H9 (cell line): ENCODE measurements around the gene STX8. TPM values are rescaled to one million over a fixed set of nuclear protein-coding genes. Genes with fewer than 3 reads are reported as not detected.

Experiments used
- DNase-seq: peaks from one replicate; pipeline ENCODE4 v3.0.0-alpha.2; 2017
- H2AFZ ChIP-seq: one replicate; pipeline ENCODE4 v1.6.1; 2013; ENCODE audit warnings: mild to moderate bottlenecking, low read length, control low read depth, moderate library complexity
- H2AK5ac ChIP-seq: 2 replicates; pipeline ENCODE4 v1.6.1; 2013; ENCODE audit warnings: low read length, control low read depth, mixed read lengths; ENCODE audit not compliant: insufficient read length
- H2BK120ac ChIP-seq: one replicate; pipeline ENCODE4 v1.6.1; 2013; ENCODE audit warnings: low read depth, mild to moderate bottlenecking, low read length, control low read depth, inconsistent platforms; ENCODE audit not compliant: poor library complexity, severe bottlenecking
- H2BK12ac ChIP-seq: 2 replicates; pipeline ENCODE4 v1.6.1; 2013; ENCODE audit warnings: low read length, control low read depth, mixed read lengths, low read depth; ENCODE audit not compliant: insufficient read length
- H2BK15ac ChIP-seq: 2 replicates; pipeline ENCODE4 v1.6.1; 2013; ENCODE audit warnings: low read depth, low read length, control low read depth
- H2BK20ac ChIP-seq: one replicate; pipeline ENCODE4 v1.6.1; 2013; ENCODE audit warnings: low read depth, mild to moderate bottlenecking, low read length, control low read depth, inconsistent platforms; ENCODE audit not compliant: poor library complexity, severe bottlenecking
- H2BK5ac ChIP-seq: 2 replicates; pipeline ENCODE4 v1.6.1; 2013; ENCODE audit warnings: low read length, control low read depth, mixed read lengths; ENCODE audit not compliant: insufficient read length
- H3K14ac ChIP-seq: 2 replicates; pipeline ENCODE4 v1.6.1; 2013; ENCODE audit warnings: low read length, control low read depth; ENCODE audit not compliant: insufficient read depth
- H3K18ac ChIP-seq: 2 replicates; pipeline ENCODE4 v1.6.1; 2013; ENCODE audit warnings: low read depth, mild to moderate bottlenecking, mixed read lengths, low read length, control low read depth; ENCODE audit not compliant: insufficient read length
- H3K23ac ChIP-seq: 2 replicates; pipeline ENCODE4 v1.6.1; 2013; ENCODE audit warnings: low read length, control low read depth, mixed read lengths, low read depth; ENCODE audit not compliant: insufficient read length
- H3K23me2 ChIP-seq: 2 replicates; pipeline ENCODE4 v1.6.1; 2013; ENCODE audit warnings: low read depth, mild to moderate bottlenecking, mixed read lengths, low read length, control low read depth; ENCODE audit not compliant: insufficient read length, poor library complexity, severe bottlenecking
- H3K27ac ChIP-seq: 2 replicates; pipeline ENCODE4 v1.5.1; 2013; ENCODE audit warnings: low read length, control low read depth, mixed read lengths, low read depth; ENCODE audit not compliant: insufficient read length
- H3K27me3 ChIP-seq: 2 replicates; pipeline ENCODE4 v1.6.1; 2013; ENCODE audit warnings: low read length, control low read depth, inconsistent platforms; ENCODE audit not compliant: insufficient read depth
- H3K4ac ChIP-seq: 2 replicates; pipeline ENCODE4 v1.6.1; 2013; ENCODE audit warnings: low read depth, mild to moderate bottlenecking, control low read depth, inconsistent platforms, low read length, moderate library complexity
- H3K4me1 ChIP-seq: 2 replicates; pipeline ENCODE4 v1.6.1; 2013; ENCODE audit warnings: low read length, control low read depth, inconsistent platforms; ENCODE audit not compliant: insufficient read depth
- H3K4me2 ChIP-seq: 2 replicates; pipeline ENCODE4 v1.6.1; 2013; ENCODE audit warnings: low read length, control low read depth, mixed read lengths; ENCODE audit not compliant: insufficient read length, insufficient read depth
- H3K56ac ChIP-seq: 2 replicates; pipeline ENCODE4 v1.6.1; 2013; ENCODE audit warnings: low read depth, mild to moderate bottlenecking, mixed read lengths, low read length, control low read depth; ENCODE audit not compliant: insufficient read length
- H3K79me1 ChIP-seq: 2 replicates; pipeline ENCODE4 v1.6.1; 2013; ENCODE audit warnings: low read depth, mild to moderate bottlenecking, moderate library complexity, low read length, control low read depth, inconsistent platforms; ENCODE audit not compliant: insufficient read depth, poor library complexity, severe bottlenecking
- H3K79me2 ChIP-seq: 2 replicates; pipeline ENCODE4 v1.6.1; 2013; ENCODE audit warnings: low read length, control low read depth, inconsistent platforms; ENCODE audit not compliant: insufficient read depth
- H3K9ac ChIP-seq: 2 replicates; pipeline ENCODE4 v1.6.1; 2013; ENCODE audit warnings: low read length, control low read depth, mixed read lengths; ENCODE audit not compliant: insufficient read length; ENCODE audit errors: extremely low read depth
- H3K9me3 ChIP-seq: one replicate; pipeline ENCODE4 v1.6.1; 2013; ENCODE audit warnings: low read depth, low read length, inconsistent platforms; ENCODE audit not compliant: control insufficient read depth
- H3T11ph ChIP-seq: one replicate; pipeline ENCODE4 v1.6.1; 2013; ENCODE audit warnings: mild to moderate bottlenecking, low read length, control low read depth, inconsistent platforms
- H4K20me1 ChIP-seq: one replicate; pipeline ENCODE4 v1.6.1; 2013; ENCODE audit not compliant: control insufficient read depth, insufficient read length, insufficient read depth
- H4K5ac ChIP-seq: 2 replicates; pipeline ENCODE4 v1.6.1; 2013; ENCODE audit warnings: low read depth, mild to moderate bottlenecking, mixed read lengths, low read length, control low read depth; ENCODE audit not compliant: insufficient read length
- H4K8ac ChIP-seq: replicated peaks from 2 replicates; pipeline ENCODE4 v1.6.1; 2013; ENCODE audit warnings: low read length, control low read depth, mixed read lengths, low read depth; ENCODE audit not compliant: insufficient read length
- H4K91ac ChIP-seq: 2 replicates; pipeline ENCODE4 v1.6.1; 2013; ENCODE audit warnings: low read depth, mild to moderate bottlenecking, moderate library complexity, mixed read lengths, low read length, control low read depth; ENCODE audit not compliant: insufficient read length
- H3K27ac Mint-ChIP-seq, 3 experiments: 2 replicates in 2 of 3; 3 replicates in 1 of 3; pipeline ENCODE4 v1.8.0; 2020 to 2021; ENCODE audit warnings: mixed read lengths in 3 of 3, mild to moderate bottlenecking in 1 of 3, moderate library complexity in 1 of 3
- H3K27me3 Mint-ChIP-seq: 2 replicates; pipeline ENCODE4 v1.8.0; 2021; ENCODE audit warnings: low read depth, mild to moderate bottlenecking, moderate library complexity, mixed read lengths
- H3K36me3 Mint-ChIP-seq, 3 experiments: 2 replicates in 2 of 3; 3 replicates in 1 of 3; pipeline ENCODE4 v1.8.0; 2020 to 2021; ENCODE audit warnings: low read depth in 3 of 3, mixed read lengths in 3 of 3; ENCODE audit not compliant: insufficient read depth in 1 of 3
- H3K4me1 Mint-ChIP-seq, 2 experiments: 2 replicates each; pipeline ENCODE4 v1.8.0; 2020; ENCODE audit warnings: mixed read lengths in 2 of 2
- H3K4me3 Mint-ChIP-seq, 2 experiments: 2 replicates in 1 of 2; 3 replicates in 1 of 2; pipeline ENCODE4 v1.8.0; 2020 to 2021; ENCODE audit warnings: mild to moderate bottlenecking in 2 of 2, mixed read lengths in 2 of 2, moderate library complexity in 1 of 2
- H3K9me3 Mint-ChIP-seq, 2 experiments: 2 replicates in 1 of 2; 3 replicates in 1 of 2; pipeline ENCODE4 v1.8.0; 2020; ENCODE audit warnings: mild to moderate bottlenecking in 2 of 2, mixed read lengths in 2 of 2, moderate library complexity in 1 of 2
- CTCF ChIP-seq: fragments of 200-600 bp; sonication (generic); conservative IDR thresholded peaks from 3 replicates; pipeline ENCODE4 v1.8.0; 2021; ENCODE audit warnings: antibody characterized with exemption, mild to moderate bottlenecking
- WGBS: extraction: QIAGEN DNeasy Blood & Tissue Kit; methylation state at CpG from one replicate; pipeline ENCODE4 v1.1.7; 2013; ENCODE audit warnings: missing lambda C conversion rate, low lambda C conversion rate, mixed read lengths; ENCODE audit not compliant: insufficient read length; ENCODE audit errors: extremely low coverage; 5-methylcytosine and 5-hydroxymethylcytosine counted together
- total RNA-seq: library from RNA; stranded (reverse); gene quantifications from 2 replicates; pipeline ENCODE4 v1.2.1, GENCODE V29; 2021

STX8 gene
- total RNA-seq, 1 experiment from 2014 or later = 55.1 TPM

DNA sequence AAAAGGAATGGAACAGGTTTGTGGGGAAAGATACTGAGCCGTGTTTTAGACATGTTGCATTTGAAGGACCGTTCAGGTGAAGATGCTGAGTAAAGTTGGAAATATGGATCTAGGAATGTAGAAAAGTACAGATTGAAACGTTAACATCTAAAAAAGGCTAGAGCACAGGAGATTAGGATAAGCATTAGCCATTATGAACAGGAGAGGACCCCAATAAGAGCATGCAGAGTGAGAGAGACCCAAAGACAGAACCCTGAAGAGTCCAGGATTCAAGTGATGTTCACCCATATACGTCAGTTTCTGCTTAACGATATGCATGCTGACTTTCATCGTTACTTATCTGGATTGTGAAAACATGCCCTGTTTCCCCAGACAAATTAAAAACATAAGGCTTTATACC lies 140.5 kb downstream of the STX8 start:
- Mint-ChIP-seq H3K27ac (no peak overlapping the region), H3K36me3 (no peaks in the 10 kb centered on the region; a peak in 1 of 7 replicates), H3K4me3 (no peak overlapping the region), H3K9me3 (peaks cover 2% of the 10 kb centered on the region in 2 experiments; a peak in 2 of 5 replicates), H3K4me1 (peaks cover 13% of the 10 kb centered on the region in 2 experiments), H3K27me3 (no peaks in the 10 kb centered on the region)
- Histone ChIP-seq H3K23ac (no peak overlapping the region), H2BK20ac (no peak overlapping the region), H3K4ac (no peak overlapping the region), H4K8ac (no peak overlapping the region), H2BK12ac (no peak overlapping the region), H3K79me1 (no peaks in the 10 kb centered on the region), H3K14ac (no peak overlapping the region), H3K9me3 (no peaks in the 10 kb centered on the region), H3K4me2 (no peak overlapping the region), H3K27ac (no peak overlapping the region), H3K27me3 (no peaks in the 10 kb centered on the region), H3K23me2 (no peaks in the 10 kb centered on the region), H2BK15ac (no peak overlapping the region), H3K4me1 (no peaks in the 10 kb centered on the region), H4K20me1 (no peaks in the 10 kb centered on the region), H3K18ac (no peak overlapping the region), H2AFZ (no peak overlapping the region), H2AK5ac (no peak overlapping the region), H2BK5ac (no peak overlapping the region), H2BK120ac (no peak overlapping the region), H3K79me2 (no peaks in the 10 kb centered on the region), H3K9ac (no peak overlapping the region), H3K56ac (no peak overlapping the region), H3T11ph (no peak overlapping the region), H4K5ac (no peak overlapping the region), H4K91ac (no peak overlapping the region)
- no CpG with 5 or more reads among the region's 6 CpGs for WGBS
- no peak for TF ChIP-seq CTCF
- DNase-seq = no peak
